Measurements from ENCODE around the gene SLC38A10. TPM values are rescaled to one million over a fixed set of nuclear protein-coding genes. Genes with fewer than 3 reads are reported as not detected.
A peak's percentile ranks its signal among the peaks of the same experiment; 100 is the strongest.

The SLC38A10 gene
- total and polyA plus RNA-seq, 2 of the 13 experiments (the other 11 are each of a cell fraction or from before 2014, with no cell fraction given): 23.4 to 55.8 TPM

- Histone ChIP-seq H3K36me3 (replicated peaks in 1 of 2; ENCODE audit: control insufficient read depth in 1 of 2, insufficient read depth in 2 of 2, low read length in 2 of 2) (peaks cover 17 to 61% of the 10 kb centered on the region in 2 experiments; a peak in 4 of 5 replicates), H3K9ac (ENCODE audit: insufficient read depth, low read depth, low read length) (no peak overlapping the region), H3K27me3 (ENCODE audit: control insufficient read depth in 1 of 2, insufficient read depth in 2 of 2, low read length in 2 of 2) (no peaks in the 10 kb centered on the region), H3K79me2 (ENCODE audit: insufficient read depth, low read length) (no peaks in the 10 kb centered on the region), H3K4me1 (ENCODE audit: insufficient read depth, low read length) (no peaks in the 10 kb centered on the region), H4K20me1 (ENCODE audit: insufficient read depth, low read length) (no peaks in the 10 kb centered on the region; the same call in 1 of the 2 replicates), H3K9me3 (ENCODE audit: low read length) (no peaks in the 10 kb centered on the region), H3K4me2 (ENCODE audit: low read depth, low read length) (no peak overlapping the region), H3K4me3 (replicated peaks in 1 of 3; ENCODE audit: insufficient read depth in 1 of 3, low read depth in 2 of 3, low read length in 3 of 3) (no peak overlapping the region), H2AFZ (ENCODE audit: low read length) (no peak overlapping the region), H3K27ac (ENCODE audit: extremely low read length, insufficient read depth, low read length) (no peak overlapping the region)
- 99% methylated on average over 10 of the region's 10 CpGs for WGBS (ENCODE audit: low lambda C conversion rate)
- in situ Hi-C loops (cut with HindIII; ENCODE audit: extremely low pct_ligation_motif_present, low pct_unique_long_range_greater_than_20kb) (no loop called here), intact Hi-C loops (cut with micrococcal nuclease; ENCODE audit: unreplicated experiment) (loop anchor here (5.0 kb wide), 1 partner anchor 60 kb away; no protein-coding TSS in a partner anchor)
- DNase-seq (ENCODE audit: low spot score): no peak
- TF ChIP-seq SNAPC4 (CRISPR knock-in tag; IDR thresholded peaks at IDR 0.05) (no peak), HNRNPL (IDR thresholded peaks at IDR 0.05; ENCODE audit: low read depth, low read length) (0 out of 2 replicates have a peak, but pooled peaks have one; percentile 36)
- CTCF ChIA-PET (ENCODE audit: low intra/inter-chr PET ratio, low total read pairs): no interaction called here
- no TSS peak for BruUV-seq (replicated peaks)
- POLR2A ChIA-PET: interaction anchor here (0.9 kb wide), 1 partner anchor 21 kb away, joined by 3 read pairs; the partner anchor contains the start of gene CEP131
- ATAC-seq: no peak
- FAIRE-seq: no peak
Measured at GRCh38 chr17:81202318-81202717, 92.8 kb downstream of the SLC38A10 start.

Data from HepG2 (cell line).